Glutamatergic neuron (in vitro differentiated cells): ENCODE data around the gene POLDIP3. TPM values are rescaled to one million over a fixed set of nuclear protein-coding genes. Genes with fewer than 3 reads are reported as not detected.
A peak's percentile ranks its signal among the peaks of the same experiment; 100 is the strongest.
"Not testable (repeated sequence)": the region's sequence is repeated elsewhere in the genome, so short reads cannot be mapped to it uniquely, and the experiment has no call there.

Experiments used
- DNase-seq: peaks from one replicate; pipeline ENCODE4 v3.0.0; 2022
- H3K27ac Mint-ChIP-seq: one replicate; pipeline ENCODE4 v1.8.0; 2020; ENCODE audit warnings: mild to moderate bottlenecking, mixed read lengths, inconsistent platforms; ENCODE audit not compliant: unreplicated experiment
- H3K27me3 Mint-ChIP-seq: one replicate; pipeline ENCODE4 v1.8.0; 2020; ENCODE audit warnings: mild to moderate bottlenecking, moderate library complexity, mixed read lengths, inconsistent platforms; ENCODE audit not compliant: unreplicated experiment
- H3K36me3 Mint-ChIP-seq: one replicate; pipeline ENCODE4 v1.8.0; 2020; ENCODE audit warnings: mild to moderate bottlenecking, mixed read lengths, inconsistent platforms; ENCODE audit not compliant: unreplicated experiment
- H3K4me1 Mint-ChIP-seq: one replicate; pipeline ENCODE4 v1.8.0; 2020; ENCODE audit warnings: mild to moderate bottlenecking, low read depth, mixed read lengths, inconsistent platforms; ENCODE audit not compliant: unreplicated experiment
- H3K4me3 Mint-ChIP-seq: one replicate; pipeline ENCODE4 v1.8.0; 2020; ENCODE audit warnings: mild to moderate bottlenecking, mixed read lengths, inconsistent platforms; ENCODE audit not compliant: unreplicated experiment
- H3K9me3 Mint-ChIP-seq: one replicate; pipeline ENCODE4 v1.8.0; 2020; ENCODE audit warnings: mild to moderate bottlenecking, moderate library complexity, mixed read lengths, inconsistent platforms; ENCODE audit not compliant: unreplicated experiment
- CTCF ChIP-seq: fragments of 200-600 bp; sonication (generic); IDR thresholded peaks from one replicate; pipeline ENCODE4 v1.5.0; 2021; ENCODE audit not compliant: partially characterized antibody, unreplicated experiment
- total RNA-seq: library from RNA; stranded (reverse); fragmentation: NEBNext Ultra II Directional; extraction: Animal tissue kit (Norgen Biotek cat#: 25700); gene quantifications from one replicate; pipeline ENCODE4 v1.2.1, GENCODE V29; 2021; ENCODE audit not compliant: unreplicated experiment

Gene POLDIP3
- total RNA-seq, 1 donor from 2014 or later, result 52.8 TPM

DNA sequence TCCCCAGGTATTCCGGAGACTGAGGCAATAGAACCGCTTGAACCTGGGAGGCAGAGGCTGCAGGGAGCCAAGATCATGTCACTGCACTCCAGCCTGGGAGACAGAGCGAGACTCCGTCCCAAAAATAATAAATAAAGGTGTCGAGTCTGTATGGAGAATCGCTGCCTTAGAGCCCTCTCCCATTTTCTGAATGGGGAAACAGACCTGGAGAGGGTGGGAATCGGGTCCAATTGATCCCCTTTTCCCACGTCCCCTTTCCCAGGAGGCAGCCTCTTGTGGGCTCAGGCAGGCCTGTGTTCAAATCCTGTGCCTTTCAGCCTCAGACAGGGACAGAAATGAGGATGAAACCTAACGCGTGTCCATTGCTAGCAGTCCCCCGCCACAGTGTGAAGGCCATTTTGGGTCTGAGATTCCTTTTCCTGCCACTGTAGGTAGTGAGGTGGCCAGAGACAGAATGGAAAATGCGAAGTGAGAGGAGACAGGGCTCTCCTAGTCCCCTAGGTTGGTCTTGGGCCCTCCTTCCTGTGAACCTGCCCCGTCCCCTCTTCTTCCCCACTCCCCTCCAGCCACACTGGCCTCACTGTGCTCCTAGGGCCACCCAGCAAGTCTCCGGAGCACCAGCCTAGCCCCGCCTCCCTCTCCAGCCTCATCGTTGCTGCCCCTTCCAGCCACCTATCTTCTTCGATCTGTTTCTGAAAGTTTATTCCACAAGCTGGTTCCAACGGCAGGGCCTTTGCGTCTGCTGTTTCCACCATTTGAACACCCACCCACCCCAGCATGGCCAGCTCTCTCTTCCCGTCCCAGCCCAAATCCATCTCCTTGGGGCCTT lies 2.7 kb upstream of the POLDIP3 start:
- no peak for TF ChIP-seq CTCF
- no peak overlapping the region for H3K27ac Mint-ChIP-seq
- H3K4me3 Mint-ChIP-seq, result no peak overlapping the region
- H3K36me3 Mint-ChIP-seq, result no peaks in the 10 kb centered on the region
- peaks cover 21% of the 10 kb centered on the region for H3K27me3 Mint-ChIP-seq
- peaks cover 15% of the 10 kb centered on the region for H3K9me3 Mint-ChIP-seq
- peaks cover 12% of the 10 kb centered on the region for H3K4me1 Mint-ChIP-seq
- DNase-seq, result no peak

- peaks cover 21% of the 10 kb centered on the region for H3K27me3 Mint-ChIP-seq
- H3K27ac Mint-ChIP-seq, result peak overlapping the region; percentile 100
- not testable (repeated sequence) for H3K36me3 Mint-ChIP-seq, DNase-seq
- peak overlapping the region; percentile 90 for H3K4me3 Mint-ChIP-seq
- H3K4me1 Mint-ChIP-seq, result peaks cover 12% of the 10 kb centered on the region
- H3K9me3 Mint-ChIP-seq, result peaks cover 14% of the 10 kb centered on the region
These were observed 1.1 kb upstream of the POLDIP3 start for GRCh38 chr22:42615860-42616175.

- H3K27ac Mint-ChIP-seq, result peak overlapping the region; percentile 100
- peaks cover 14% of the 10 kb centered on the region for H3K9me3 Mint-ChIP-seq
- peak; percentile 74 for DNase-seq
- H3K4me1 Mint-ChIP-seq, result peaks cover 12% of the 10 kb centered on the region
- peak overlapping the region; percentile 90 for H3K4me3 Mint-ChIP-seq
- no peaks in the 10 kb centered on the region for H3K36me3 Mint-ChIP-seq
- peaks cover 21% of the 10 kb centered on the region for H3K27me3 Mint-ChIP-seq
- TF ChIP-seq CTCF, result no peak
These were observed 593 bp upstream of the POLDIP3 start for GRCh38 chr22:42615092-42615859.

GRCh38 chr22:42613872-42614301 lies 796 bp downstream of the POLDIP3 start:
- H3K27me3 Mint-ChIP-seq, result peaks cover 21% of the 10 kb centered on the region
- peaks cover 14% of the 10 kb centered on the region for H3K9me3 Mint-ChIP-seq
- peak overlapping the region; percentile 94 for H3K27ac Mint-ChIP-seq
- H3K4me3 Mint-ChIP-seq, result peak overlapping the region; percentile 95
- TF ChIP-seq CTCF, result no peak
- DNase-seq, result no peak
- peaks cover 15% of the 10 kb centered on the region for H3K4me1 Mint-ChIP-seq
- no peaks in the 10 kb centered on the region for H3K36me3 Mint-ChIP-seq

- H3K9me3 Mint-ChIP-seq, result peaks cover 14% of the 10 kb centered on the region
- no peaks in the 10 kb centered on the region for H3K36me3 Mint-ChIP-seq
- H3K4me3 Mint-ChIP-seq, result peak overlapping the region; percentile 20
- no peak overlapping the region for H3K27ac Mint-ChIP-seq
- DNase-seq, result no peak
- no peak for TF ChIP-seq CTCF
- H3K27me3 Mint-ChIP-seq, result peaks cover 13% of the 10 kb centered on the region
- peaks cover 19% of the 10 kb centered on the region for H3K4me1 Mint-ChIP-seq
These were observed 2.3 kb downstream of the POLDIP3 start for GRCh38 chr22:42612336-42612735.
